NCI-H187 treated with DMSO at 0.1 percent for 48 hours (cell line): Measurements from ENCODE around the gene BCAS3.
"Not testable (repeated sequence)": the region's sequence is repeated elsewhere in the genome, so short reads cannot be mapped to it uniquely, and the experiment has no call there.

Experiments used
- DNase-seq: peaks from one replicate; lab custom pipeline; 2025; lab: John Stamatoyannopoulos, UW

BCAS3 gene

DNA sequence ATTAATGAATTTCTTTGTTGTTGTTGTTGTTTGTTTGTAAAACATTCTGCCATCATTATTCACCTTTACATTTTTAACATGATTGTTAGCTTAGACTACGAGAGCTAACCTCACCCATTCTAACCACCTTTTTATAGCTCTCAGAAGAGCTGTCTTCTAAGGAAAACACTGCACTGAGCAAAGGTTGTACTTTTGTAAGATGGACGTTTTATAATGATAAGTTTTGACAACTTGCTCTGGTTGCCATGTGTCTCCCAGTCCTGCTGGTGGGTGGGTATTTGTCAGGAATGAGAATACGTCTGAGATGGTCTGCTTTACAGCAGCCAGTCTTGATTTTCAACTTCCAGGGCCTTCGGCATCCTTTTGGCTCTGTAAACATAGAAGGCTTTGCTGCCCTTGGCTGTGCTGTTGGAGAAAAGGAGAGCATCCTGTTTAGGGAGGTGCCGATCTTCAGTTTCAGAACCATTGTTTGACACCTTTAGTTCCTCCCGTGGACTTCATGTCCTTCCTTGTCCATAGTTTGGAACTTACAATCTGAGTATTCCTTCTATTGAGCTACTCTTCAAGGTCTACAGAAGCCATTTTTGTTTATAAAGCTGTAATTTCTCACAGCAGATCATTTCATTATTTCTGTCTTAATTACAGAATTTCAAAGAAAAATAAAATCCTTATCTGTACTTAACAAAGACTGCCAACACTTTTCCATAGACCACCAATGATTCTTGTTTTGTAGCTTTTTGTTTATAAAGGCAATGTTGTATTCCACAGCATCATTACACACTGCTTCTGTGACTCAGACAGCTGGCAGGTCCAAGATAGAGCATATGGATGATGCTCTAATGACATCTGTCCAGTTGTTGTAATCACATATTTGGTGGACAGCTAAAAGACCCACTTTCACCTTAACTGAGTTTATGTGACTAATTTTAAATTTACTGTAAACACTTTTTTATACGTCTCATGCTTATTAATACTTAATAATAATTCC, 451.9 kb downstream of the BCAS3 start:
- no peak for DNase-seq

DNA sequence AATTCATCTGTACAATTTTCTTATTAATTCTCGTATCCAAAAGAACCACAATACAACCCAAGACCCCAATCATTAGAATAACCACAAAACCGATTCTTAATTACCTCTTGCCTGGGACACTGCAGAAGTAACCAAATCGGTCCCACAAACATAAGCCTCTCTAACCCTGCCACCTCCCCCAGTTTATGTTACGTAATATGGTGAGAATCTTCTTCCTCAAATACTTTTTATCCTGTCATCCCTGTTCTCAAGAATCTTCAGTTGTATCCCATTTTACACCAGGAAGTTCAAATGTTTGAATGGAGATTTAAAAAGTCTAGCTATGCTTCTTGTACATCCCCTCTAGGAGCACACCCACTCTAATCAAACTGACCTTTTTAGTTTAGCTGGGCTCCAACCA, 452.7 kb downstream of the BCAS3 start:
- no peak for DNase-seq

DNA sequence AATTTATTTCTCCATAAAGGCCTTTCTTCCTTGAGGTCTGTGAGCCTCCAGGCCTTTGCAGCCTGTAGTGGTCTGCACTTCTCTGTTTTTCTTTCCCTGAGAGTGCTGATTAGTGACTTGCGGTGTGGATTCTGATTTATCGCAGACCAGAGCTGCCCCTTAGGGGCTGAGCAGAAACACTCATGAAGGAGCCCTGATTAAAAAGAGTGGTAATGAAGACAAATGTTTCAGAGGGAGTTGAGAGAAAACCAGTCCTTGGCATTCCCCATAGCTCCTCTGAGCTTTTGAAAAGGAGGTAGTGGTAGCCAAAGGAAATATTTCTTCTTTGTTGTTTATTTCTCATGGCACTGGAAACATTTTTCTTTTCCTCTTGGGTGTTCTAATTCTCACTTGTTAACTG, 453.9 kb downstream of the BCAS3 start:
- DNase-seq = no peak

DNA sequence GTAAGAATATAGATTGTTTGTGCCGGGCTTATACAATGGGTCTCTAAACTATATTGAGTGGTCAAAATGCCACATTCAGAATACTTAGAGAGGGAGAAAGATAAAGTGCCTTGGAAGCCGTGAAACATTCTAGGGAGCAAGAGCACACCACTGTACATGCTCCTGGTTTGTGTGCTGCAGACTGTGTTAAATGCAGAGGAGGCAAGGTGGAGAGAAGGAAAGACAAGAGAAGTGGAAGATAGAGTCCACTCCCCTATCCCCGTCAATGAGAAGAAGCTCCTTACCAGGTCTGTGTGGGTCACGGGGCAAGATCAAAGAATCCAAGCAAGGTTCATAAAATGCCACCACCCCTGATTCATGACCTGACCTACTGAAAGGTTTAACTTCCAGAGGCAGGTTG, 454.9 kb downstream of the BCAS3 start:
- no peak for DNase-seq

DNA sequence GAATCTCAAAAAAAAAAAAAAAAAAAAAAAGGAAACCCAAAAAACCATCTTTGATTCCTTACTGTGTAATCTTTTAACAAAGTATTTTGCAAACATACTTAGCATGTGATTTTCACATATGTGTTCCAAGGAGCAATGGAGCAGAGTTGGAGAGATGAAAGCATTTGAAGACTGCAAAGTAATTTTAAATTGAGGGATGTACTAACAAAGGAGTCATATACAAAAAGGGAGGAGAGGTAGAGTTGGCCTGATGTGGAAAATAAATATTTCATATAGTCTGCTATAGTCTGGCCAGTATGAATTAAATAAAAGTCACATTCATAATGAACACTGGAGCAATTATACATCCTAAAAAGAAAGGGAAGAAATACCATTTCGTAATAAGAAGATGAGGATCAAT, 456.2 kb downstream of the BCAS3 start:
- no peak for DNase-seq

DNA sequence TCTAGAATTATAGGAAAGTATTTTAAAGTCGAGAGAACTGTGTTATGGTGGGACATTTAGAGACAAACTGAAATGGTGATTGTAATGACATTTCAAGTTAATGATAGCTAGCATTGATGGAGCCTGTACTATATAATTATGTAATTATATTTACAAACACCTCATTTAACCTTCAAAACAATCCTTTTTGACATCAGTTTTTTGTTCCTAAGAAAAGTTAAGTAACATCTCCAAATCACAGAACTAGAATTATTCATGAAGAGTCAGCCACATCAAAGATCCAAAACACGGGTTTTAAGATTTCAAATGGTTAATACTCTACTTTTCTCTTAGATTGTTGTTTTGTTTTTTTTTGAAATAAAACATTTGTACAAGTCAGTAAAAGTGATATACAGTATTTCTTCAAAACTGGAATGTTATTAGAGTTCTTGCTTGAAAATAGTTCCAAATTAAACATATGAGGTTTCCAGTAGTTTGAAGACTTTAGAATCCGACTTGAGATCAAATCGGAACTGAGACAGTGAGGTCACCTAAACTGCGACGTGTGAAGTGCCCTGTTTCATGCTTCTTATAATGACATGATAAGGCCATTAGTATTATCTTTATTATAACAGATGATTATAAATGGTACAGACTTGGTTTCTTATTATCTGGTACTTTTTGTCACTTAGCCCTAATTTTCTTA, 457.0 kb downstream of the BCAS3 start:
- no peak for DNase-seq

GRCh38 chr17:61135782-61136181, 458.1 kb downstream of the BCAS3 start:
- DNase-seq = no peak

DNA sequence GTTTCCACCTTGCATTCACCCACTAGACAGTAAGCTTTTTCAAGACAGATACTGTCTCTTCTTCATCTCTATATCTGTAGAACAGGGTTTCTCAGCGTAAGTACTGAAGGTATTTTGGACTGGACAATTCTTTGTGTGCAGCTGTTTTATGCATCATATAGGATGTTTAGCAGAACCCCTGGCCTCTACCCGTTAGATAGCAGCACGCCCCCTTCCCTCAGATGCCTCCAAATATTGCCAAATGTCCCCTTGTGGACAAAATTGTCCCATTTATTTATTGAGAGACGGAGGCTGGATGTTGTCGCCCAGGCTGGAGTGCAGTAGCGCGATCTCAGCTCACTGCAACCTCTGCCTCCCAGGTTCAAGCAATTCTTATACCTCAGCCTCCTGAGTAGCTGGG, 458.6 kb downstream of the BCAS3 start:
- no peak for DNase-seq

DNA sequence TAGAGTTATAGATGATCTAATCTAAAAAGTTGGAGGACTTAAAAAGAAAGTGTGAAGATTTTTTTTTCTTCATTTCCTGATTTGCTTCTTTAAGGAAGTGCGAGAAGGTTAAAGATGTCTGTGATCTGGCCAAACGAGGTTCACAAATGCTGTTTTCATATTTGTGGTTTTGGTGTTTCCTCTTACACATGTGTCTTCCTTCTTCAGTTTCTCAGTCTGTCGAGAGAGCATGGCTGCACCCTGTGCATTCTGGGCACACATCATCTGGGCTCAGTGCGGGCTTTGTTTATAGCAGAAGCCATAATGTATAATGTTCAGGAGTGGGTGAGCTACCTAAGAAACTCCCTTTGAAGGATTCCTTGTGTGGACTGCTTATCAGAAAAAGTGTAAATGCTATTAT, 461.6 kb downstream of the BCAS3 start:
- no peak for DNase-seq

- no peak for DNase-seq
Observed at GRCh38 chr17:61140081-61140786, 462.6 kb downstream of the BCAS3 start.

DNA sequence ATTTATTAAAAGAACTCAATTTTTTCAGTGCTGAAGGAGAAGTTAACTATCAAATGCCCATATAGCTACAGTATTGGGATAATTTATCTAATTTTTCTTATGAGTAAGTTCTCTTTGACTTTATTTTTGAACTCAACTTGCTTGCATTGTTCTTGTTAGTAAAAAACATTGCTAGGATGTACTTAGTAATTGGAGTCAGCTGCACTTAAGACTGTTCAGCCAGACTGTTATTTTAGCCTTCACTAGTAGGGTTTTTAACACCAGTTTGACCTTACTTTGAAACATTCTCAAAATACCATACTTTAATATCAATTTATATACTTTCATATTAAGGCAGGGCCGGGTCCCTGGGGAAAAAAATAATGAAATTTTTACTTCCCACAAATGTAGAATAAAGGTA, 465.4 kb downstream of the BCAS3 start:
- DNase-seq = no peak

DNA sequence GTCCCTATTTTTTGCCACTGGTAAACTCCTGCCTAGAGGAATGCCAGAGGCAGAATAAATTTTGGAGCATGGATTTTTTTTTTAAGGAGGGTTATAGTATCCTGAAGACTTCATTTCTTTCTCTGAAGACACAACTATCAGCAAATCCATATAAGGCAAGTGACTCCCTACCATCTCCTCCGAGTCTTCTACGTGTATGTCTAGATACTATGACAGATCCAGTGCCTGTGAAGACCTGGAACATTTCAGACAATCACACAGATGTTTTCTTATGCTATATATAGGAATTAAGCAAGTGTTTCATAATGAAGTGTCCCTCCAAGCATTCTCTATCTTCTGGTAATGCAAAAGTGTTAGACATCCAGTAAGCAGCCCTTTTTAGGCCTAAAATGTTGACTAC, 466.5 kb downstream of the BCAS3 start:
- no peak for DNase-seq

DNA sequence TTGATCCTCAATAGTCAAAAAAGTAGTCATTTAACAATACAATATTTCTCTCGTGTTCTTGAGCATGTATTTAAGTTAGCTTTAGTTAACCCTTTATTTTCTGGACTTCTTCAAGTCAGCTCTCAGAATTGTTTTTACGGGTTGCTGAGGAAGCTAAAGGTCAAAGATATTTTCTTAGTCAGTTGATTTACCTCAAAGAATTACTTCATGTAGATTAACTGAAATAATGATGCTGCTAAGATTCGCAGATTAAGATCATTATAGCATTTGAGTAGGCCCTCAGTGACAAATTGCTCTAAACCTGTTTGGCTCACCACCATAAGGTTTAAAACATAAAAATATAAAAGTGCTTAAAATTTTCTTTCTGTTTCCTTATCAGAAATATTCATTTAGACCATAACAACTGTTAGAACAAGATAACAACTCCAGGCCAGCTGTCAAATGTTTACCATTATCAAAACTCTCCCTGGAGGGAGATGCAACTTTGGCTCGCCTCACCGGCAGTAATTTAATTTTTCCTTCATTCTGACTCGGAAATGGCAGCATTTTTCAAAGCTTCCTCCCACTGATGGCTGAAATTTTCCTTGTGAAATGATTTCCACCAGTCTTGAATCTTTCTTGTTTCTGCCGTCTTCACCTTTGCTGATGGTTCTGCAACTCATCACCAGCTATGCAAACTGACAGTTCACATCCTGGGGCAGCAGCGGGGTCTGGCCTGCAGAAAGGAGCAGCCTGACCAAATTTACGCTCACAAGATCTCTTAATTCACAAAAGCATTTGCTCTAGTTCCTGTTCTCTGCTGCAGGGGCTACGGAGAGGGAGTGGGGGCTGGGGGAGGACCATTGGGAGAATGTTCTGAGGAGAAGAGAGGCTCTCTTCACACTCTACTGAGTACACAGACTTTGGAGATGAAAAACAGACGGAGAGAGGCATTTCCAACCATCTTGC, 467.2 kb downstream of the BCAS3 start:
- no peak for DNase-seq

- not testable (repeated sequence) for DNase-seq
Observed at GRCh38 chr17:61146833-61147232, 469.2 kb downstream of the BCAS3 start.

GRCh38 chr17:61149106-61149825, 471.6 kb downstream of the BCAS3 start:
- no peak for DNase-seq

DNA sequence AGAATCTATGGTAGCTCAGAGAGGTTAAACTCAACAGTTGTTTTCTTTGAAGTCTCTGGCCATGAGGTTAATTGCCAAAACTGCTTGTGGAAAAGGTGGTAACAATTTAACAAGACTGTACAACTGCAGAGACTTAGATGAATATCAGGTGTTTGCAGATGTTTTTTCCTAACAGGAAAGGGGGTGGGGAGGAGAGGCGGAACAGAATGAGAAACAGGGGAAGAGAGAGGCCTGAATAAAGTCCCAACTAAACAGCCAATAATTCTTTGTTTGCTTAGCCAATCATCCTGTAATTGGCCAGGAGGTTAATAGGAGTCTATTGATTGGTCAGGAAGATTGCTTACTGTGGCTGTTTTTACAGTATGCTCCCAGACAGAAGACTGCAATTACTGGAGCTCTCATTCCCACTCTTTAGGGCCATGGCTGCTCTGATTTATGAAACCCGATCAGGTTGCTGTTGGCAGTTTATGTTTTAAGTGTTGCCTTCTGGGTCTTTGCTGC, 472.3 kb downstream of the BCAS3 start:
- DNase-seq = no peak

DNA sequence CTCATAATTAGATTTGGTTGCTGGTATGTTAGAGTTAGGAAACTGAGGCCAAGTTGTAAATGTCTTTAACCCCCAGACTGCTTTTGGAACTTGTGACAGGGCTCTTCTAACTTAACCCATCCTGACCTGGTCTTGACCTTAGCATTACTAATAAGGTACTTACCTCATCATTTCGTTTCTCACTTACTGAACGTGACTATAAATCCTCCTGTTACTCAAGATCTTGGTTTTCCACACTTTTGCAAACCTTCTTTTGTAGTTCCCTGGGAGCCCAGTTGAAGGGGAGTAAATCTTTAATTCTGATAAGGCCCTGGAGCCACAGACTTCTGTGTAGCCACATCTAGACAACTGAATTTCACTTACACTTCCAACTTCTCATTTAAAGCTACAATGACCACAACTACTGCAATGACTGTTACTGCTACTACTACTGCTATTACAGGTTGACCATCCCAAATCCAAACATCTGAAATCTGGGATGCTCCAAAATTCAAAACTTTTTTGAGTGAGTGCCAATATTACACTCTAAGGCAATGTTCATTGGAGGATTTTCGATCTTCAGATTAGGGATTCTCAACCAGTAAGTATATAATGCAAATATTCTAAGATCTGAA, 473.1 kb downstream of the BCAS3 start:
- DNase-seq = no peak

- no peak for DNase-seq
Observed at GRCh38 chr17:61152898-61153297, 475.2 kb downstream of the BCAS3 start.

DNA sequence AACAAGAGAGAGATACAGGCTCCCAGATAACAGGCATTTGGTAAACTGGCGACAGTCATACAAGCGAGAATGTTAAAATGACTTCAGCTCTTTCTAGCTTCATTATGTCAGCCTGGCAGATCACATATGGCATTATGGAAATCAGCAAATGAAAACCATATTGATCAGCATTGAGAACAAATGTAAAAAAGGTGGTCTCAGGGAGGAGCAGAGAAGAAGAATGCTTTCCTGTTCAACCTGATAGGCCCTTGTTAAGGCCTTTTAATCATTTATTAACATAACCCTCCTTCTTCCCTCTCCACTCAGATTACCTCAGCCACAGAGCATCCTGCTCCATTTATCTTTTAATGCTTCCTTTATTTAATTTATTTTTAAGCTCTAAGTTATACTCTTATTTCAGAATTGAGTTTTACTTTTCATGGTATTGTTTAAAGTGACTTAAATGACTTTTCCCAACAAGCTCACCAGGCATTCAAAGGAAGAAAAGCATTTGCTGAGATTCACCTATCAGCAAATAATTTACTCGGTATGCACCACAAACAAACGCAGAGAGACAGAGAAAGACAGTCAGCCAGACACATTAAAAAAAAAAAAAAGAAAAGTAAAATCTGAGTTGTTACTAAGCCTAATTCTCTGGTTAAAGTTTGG, 478.1 kb downstream of the BCAS3 start:
- DNase-seq = no peak
